Kidney (tissue), 14 donors: ENCODE measurements around the gene SLC39A11. TPM values are rescaled to one million over a fixed set of nuclear protein-coding genes. Genes with fewer than 3 reads are reported as not detected.

Source experiments
- DNase-seq, 5 donors: peaks; one replicate each; pipeline ENCODE4 v3.0.0-alpha.2; 2013 to 2020
- FAIRE-seq: peaks from 2 replicates; lab custom pipeline; 2012; peaks lifted over from hg19 to GRCh38; lab: Jason Lieb, UNC
- H3K27ac ChIP-seq, 2 donors: one replicate each; pipeline ENCODE4 v1.7.0; 2013; ENCODE audit warnings: low read depth in 2 of 2, low read length in 2 of 2, inconsistent platforms in 1 of 2
- H3K27me3 ChIP-seq: one replicate; pipeline ENCODE4 v1.7.1; 2013; ENCODE audit warnings: low read length, inconsistent platforms; ENCODE audit not compliant: control insufficient read depth, insufficient read depth
- H3K36me3 ChIP-seq, 3 donors: one replicate each; pipeline versions ENCODE4 v1.7.0 to v1.7.1; 2013; ENCODE audit warnings: low read length in 3 of 3, control low read depth in 1 of 3, inconsistent platforms in 1 of 3; ENCODE audit not compliant: insufficient read depth in 3 of 3, control insufficient read depth in 2 of 3
- H3K4me1 ChIP-seq, 3 donors: one replicate each; pipeline versions ENCODE4 v1.7.0 to v1.7.1; 2013; ENCODE audit warnings: low read length in 3 of 3, inconsistent platforms in 1 of 3, low read depth in 1 of 3; ENCODE audit not compliant: control insufficient read depth in 2 of 3, insufficient read depth in 2 of 3
- H3K4me3 ChIP-seq, 3 donors: one replicate each; pipeline versions ENCODE4 v1.7.0 to v1.8.1; 2013; ENCODE audit warnings: low read length in 3 of 3, control low read depth in 1 of 3, inconsistent platforms in 1 of 3
- H3K9ac ChIP-seq, 3 donors: one replicate each; pipeline versions ENCODE4 v1.7.0 to v1.7.1; 2013; ENCODE audit warnings: low read length in 3 of 3, control low read depth in 1 of 3, inconsistent platforms in 1 of 3
- H3K9me3 ChIP-seq, 3 donors: one replicate each; pipeline versions ENCODE4 v1.7.0 to v1.7.1; 2013; ENCODE audit warnings: low read length in 3 of 3, control low read depth in 1 of 3, inconsistent platforms in 1 of 3; ENCODE audit not compliant: control insufficient read depth in 2 of 3, insufficient read depth in 1 of 3
- intact Hi-C: fragments of 100-400 bp; cut with DNase I; formaldehyde crosslinking; loops from one replicate; pipeline ENCODE4 v1.11.1; 2022
- polyA plus RNA-seq: library from polyadenylated mRNA; stranded (reverse); fragments of 350-450 nt; fragmentation: Illumina TruSeq; extraction: RNeasy Lipid Tissue Mini Kit (QIAGEN cat#74804); gene quantifications from one replicate; pipeline ENCODE4 v1.2.3, GENCODE V29; 2014; ENCODE audit warnings: low read depth, low replicate concordance; ENCODE audit not compliant: insufficient read depth
- total RNA-seq: library from RNA; stranded (reverse); fragmentation: NEBNext Ultra II Directional; extraction: Animal tissue kit (Norgen Biotek cat#: 25700); gene quantifications from one replicate; pipeline ENCODE4 v1.2.1, GENCODE V29; 2021
- TF ChIP-seq, protein P1 (sequence below): IDR thresholded peaks from 3 replicates; pipeline ENCODE4 v1.5.1; 2012; ENCODE audit warnings: mild to moderate bottlenecking, moderate library complexity, borderline replicate concordance; ENCODE audit not compliant: insufficient read depth; ENCODE audit errors: extremely low read depth
- donor health status: control.
- donor health status: control.
- donor health status: control.
- donor health status: control.
- donor health status: control.
- donor health status: DM: yes; HTN: yes; CAD: no.
- donor health status: Normal renal cell carcinoma (clear cell type).

SLC39A11 gene
- total and polyA plus RNA-seq, 2 donors from 2014 or later, result 19.7 to 37.2 TPM

DNA sequence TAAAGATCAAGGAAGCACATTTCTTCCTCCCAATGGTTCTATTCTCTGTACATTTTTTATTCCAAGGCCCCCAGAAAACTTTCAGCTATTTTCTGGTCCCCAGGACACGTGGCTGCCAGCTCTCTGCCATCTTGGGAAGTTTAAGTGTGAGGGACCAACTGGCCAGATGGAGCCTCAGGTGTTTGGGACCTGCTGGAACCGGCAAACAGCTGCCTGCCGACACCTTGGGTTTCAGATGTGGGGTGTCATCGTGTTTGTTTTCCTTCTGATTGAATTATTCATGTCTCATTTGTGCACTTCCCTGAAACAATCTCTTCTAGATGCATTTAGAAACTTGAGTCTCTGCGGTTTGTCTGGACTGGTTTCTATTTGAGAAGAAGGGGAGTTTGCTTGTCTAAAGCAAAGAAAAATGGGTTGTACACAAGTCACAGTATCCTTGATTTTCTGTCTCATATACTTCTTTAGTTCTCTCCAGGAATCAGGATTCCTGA, 386.5 kb downstream of the SLC39A11 start:
- no peak for FAIRE-seq
- H3K27ac ChIP-seq, result no peak overlapping the region
- no peak overlapping the region for H3K9ac ChIP-seq
- intact Hi-C loops, result no loop called here
- H3K36me3 ChIP-seq, result no peaks in the 10 kb centered on the region
- peaks cover 0 to 8% (median 0%) of the 10 kb centered on the region in 3 donors for H3K9me3 ChIP-seq
- no peaks in the 10 kb centered on the region for H3K27me3 ChIP-seq
- no peak for DNase-seq
- H3K4me1 ChIP-seq, result no peaks in the 10 kb centered on the region
- TF ChIP-seq, protein P1, sequence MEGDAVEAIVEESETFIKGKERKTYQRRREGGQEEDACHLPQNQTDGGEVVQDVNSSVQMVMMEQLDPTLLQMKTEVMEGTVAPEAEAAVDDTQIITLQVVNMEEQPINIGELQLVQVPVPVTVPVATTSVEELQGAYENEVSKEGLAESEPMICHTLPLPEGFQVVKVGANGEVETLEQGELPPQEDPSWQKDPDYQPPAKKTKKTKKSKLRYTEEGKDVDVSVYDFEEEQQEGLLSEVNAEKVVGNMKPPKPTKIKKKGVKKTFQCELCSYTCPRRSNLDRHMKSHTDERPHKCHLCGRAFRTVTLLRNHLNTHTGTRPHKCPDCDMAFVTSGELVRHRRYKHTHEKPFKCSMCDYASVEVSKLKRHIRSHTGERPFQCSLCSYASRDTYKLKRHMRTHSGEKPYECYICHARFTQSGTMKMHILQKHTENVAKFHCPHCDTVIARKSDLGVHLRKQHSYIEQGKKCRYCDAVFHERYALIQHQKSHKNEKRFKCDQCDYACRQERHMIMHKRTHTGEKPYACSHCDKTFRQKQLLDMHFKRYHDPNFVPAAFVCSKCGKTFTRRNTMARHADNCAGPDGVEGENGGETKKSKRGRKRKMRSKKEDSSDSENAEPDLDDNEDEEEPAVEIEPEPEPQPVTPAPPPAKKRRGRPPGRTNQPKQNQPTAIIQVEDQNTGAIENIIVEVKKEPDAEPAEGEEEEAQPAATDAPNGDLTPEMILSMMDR, result no peak
- no peak overlapping the region for H3K4me3 ChIP-seq

- H3K9ac ChIP-seq, result no peak overlapping the region
- H3K27me3 ChIP-seq, result no peaks in the 10 kb centered on the region
- intact Hi-C loops, result no loop called here
- no peaks in the 10 kb centered on the region for H3K9me3 ChIP-seq
- H3K27ac ChIP-seq, result no peak overlapping the region
- no peak overlapping the region for H3K4me3 ChIP-seq
- FAIRE-seq, result no peak
- TF ChIP-seq, protein P1, result no peak
- no peaks in the 10 kb centered on the region for H3K36me3 ChIP-seq
- DNase-seq, result no peak
- H3K4me1 ChIP-seq, result no peaks in the 10 kb centered on the region
Observed at GRCh38 chr17:72702998-72703397, 389.5 kb downstream of the SLC39A11 start.

DNA sequence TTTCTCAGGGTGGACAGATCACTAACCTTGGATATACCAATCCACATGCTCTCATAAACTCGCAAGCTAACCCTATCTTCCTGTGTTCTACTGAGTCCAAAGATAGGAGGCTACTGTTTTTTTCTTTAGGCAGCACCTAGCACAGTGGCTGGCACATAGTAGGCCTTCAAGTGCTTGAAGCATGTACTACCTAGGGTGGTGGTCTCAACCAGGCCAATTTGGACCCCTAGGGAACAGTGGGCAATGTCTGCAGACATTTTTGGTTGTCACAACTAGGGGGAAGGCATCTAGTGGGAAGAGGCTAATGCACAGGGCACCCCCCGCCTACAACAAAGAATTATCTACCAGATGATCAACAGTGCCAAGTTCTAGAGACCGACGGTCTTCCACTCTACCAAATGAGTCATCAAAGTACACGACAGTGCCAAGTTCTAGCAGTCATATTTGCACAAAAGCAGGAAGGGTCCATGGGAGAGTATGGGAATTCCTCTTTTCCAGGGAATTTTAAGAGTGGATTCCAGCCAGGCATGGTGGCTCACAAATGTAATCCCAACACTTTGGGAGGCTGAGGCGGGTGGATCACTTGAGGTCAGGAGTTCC, 390.3 kb downstream of the SLC39A11 start:
- H3K4me3 ChIP-seq, result no peak overlapping the region
- no peaks in the 10 kb centered on the region for H3K9me3 ChIP-seq
- no peaks in the 10 kb centered on the region for H3K27me3 ChIP-seq
- TF ChIP-seq, protein P1, result no peak
- no peak for FAIRE-seq
- H3K27ac ChIP-seq, result no peak overlapping the region
- H3K36me3 ChIP-seq, result no peaks in the 10 kb centered on the region
- H3K4me1 ChIP-seq, result no peaks in the 10 kb centered on the region
- no peak for DNase-seq
- intact Hi-C loops, result no loop called here
- no peak overlapping the region for H3K9ac ChIP-seq
